T-helper 1 cell treated with Interleukin-12 subunit alpha and Interleukin-12 subunit beta and Interleukin-4 antibody, amounts not matched to agents 30 ng/mL and 1 ng/mL, for 36 hours (primary cell): ENCODE measurements around the gene MNAT1. TPM values are rescaled to one million over a fixed set of nuclear protein-coding genes. Genes with fewer than 3 reads are reported as not detected.
"Not testable (repeated sequence)": the region's sequence is repeated elsewhere in the genome, so short reads cannot be mapped to it uniquely, and the experiment has no call there.

Experiments used
- intact Hi-C: fragments of 100-400 bp; cut with micrococcal nuclease; formaldehyde crosslinking; loops from one replicate; pipeline ENCODE4 v1.15.1; 2024
- total RNA-seq: library from RNA; stranded (reverse); gene quantifications from 2 replicates; pipeline ENCODE4 v1.2.3, GENCODE V29; 2022

Gene MNAT1
- total RNA-seq, 1 donor from 2014 or later: 41.7 TPM

DNA sequence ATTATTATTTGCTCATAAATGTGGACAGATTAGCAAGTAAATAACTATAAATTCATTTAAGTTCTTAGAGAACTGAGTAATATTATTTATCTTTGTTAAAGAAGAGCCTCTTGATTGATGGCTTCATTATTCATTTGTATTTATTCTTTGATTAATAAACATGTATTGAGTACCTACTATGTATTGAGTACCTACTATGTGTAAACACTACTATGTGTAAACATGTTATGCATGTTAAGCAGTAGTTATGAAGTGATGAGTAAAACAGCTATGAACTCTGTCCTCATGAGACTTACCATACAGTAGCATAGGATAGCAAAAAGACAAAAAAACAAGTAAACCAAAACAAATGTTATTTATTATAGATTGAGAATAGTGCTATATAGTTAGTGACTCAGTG lies 61.9 kb downstream of the MNAT1 start:
- intact Hi-C loops: no loop called here

DNA sequence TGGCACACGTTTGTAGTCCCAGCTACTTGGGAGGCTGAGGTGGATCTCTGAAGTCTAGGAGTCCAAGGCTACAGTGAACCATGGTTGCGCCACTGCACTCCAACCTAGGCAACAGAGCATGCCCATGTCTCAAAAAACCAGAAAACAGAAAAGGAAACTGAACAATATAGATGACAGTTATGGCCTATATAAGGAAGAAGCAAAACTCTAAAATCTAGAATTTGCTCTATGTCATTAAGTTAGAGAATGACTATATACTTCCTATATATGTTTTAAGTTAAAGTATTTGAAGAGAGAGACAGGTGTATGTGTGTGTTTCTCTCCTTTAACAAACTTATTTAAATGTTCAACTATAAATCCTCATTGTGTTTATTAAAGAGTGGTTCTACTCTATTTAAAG lies 65.8 kb downstream of the MNAT1 start:
- intact Hi-C loops: no loop called here

DNA sequence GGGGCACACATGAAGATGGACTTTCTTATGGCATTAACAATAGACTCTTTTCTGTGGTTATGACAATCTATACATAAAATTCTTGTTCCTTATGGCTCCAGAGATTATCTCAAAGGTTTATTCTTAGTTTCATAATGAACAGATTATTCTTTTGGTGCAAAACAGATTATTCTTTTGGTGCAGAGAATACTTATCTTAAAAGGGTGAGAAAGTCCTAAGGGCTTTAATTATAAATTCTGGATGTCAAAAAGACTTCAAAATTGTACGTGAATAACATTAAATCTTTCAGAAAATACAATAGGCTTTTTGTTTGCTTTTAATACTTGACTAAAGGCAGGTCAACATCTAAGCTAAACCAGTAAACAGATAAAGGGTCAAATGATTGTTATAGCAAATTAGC lies 69.3 kb downstream of the MNAT1 start:
- intact Hi-C loops: no loop called here

DNA sequence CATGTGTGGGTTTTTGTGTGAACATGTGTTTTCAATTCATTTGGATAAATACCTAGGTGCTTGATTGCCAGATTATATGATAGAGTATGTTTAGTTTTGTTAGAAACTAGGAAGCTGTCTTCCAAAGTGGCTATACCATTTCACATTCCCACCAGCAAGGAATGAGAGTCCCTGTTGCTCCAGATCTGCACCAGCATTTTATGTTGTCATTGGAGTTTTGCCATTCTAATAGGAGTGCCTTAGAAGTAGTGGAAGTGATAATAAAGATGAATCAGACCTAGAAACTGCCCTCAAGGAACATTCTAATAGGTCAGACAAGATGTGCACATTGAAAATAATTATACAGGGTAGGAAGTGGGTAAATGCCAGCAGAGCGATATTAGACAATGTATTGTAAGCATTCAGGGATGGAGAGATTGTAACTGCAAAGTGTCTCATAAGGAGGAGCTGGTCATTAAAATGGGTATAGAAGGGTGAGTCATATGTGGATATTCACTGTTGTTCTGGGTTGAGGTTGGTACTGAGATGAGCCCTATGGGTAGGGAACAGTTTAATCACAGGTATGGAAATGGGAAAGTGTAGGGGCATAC lies 71.4 kb downstream of the MNAT1 start:
- intact Hi-C loops: no loop called here

DNA sequence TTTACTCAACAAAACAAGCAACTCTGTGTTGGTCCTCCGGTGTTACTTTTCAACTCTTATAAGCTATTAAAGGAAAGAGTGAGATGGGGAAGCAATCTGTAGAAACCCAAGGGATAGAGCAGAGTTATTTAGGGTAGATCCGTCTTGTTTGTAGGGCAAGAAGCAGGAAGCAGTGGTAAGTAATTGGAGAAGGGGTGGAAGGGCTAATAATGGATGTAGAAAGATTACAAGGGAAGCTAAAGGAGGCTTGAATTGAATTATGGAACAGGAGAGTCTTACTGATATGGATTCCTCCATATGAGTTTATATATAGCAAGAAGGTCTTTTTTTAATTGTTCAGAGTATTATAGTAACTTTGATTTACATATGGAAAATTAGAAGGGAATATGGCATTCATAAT lies 72.7 kb downstream of the MNAT1 start:
- intact Hi-C loops: no loop called here

DNA sequence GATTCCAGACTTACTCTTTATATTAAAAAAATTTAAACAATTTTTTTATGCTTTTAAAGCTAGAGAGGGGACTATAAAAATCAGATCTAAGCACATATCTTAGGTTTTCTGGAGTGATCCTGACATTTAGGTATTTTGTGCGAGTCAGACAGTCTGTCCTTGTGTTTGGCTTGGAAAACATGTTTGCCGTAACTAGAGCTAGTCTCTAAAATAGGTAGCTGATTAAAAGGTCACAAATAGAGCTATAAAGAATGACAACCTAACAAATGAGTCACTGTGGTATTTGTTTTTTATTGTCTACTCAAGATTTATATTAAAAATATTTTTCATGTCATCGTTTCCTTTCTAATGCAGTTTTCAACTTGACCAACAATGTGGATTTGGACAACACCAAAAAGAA lies 73.4 kb downstream of the MNAT1 start:
- intact Hi-C loops: no loop called here

DNA sequence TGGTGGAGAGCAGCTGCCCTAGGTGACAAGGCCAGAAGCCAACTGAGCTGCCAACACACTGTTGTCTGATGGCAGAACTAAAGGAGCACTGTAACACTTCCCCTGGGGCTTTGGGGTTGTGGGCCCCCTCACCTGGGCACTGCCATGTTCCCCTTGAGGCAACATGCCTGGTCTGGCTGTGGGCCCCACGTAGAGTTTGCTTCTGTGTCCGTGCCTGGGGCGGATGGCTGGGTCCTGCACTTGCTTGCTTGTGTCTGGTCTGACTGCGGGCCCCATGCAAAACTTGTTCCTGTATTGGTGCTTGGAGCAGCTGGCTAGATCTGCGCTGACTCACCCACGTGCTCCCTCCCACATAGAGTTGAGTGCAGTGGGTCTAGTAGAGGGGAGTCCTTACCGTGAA lies 78.4 kb downstream of the MNAT1 start:
- intact Hi-C loops: no loop called here

DNA sequence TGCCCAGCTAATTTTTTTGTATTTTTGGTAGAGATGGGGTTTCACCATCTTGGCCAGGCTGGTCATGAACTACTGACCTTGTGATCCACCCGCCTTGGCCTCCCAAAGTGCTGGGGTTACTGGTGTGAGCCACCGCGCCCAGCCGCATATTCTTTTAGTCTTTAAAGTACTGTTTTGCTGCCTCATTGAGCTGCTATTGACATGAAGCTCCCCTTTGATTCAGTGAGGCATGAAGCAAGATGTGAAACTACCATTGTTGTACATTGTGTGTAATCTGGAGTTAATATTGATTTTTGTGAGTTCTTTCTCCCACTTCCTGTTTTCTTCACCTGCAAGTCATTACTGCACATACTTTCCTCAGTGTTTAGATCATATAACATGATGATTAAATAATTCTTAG lies 80.8 kb downstream of the MNAT1 start:
- intact Hi-C loops: no loop called here

DNA sequence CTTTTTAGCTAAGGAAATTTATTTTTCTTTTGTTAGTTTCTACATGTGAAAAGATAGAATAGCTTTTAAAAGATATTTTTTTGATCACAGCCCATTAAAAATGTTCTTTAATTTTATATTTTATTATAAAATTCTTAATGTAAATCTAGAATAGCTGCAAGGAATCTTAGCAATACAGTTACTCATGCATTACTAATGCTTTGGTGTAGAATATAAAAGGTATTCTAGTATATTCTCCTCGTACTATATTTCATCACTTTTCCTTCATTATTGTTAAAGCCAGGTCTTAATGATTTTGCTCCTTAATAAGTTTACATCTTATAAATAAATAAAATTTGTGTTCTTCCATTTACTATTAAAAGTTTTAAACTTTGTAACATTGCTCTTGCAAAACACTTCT lies 82.6 kb downstream of the MNAT1 start:
- intact Hi-C loops: no loop called here

DNA sequence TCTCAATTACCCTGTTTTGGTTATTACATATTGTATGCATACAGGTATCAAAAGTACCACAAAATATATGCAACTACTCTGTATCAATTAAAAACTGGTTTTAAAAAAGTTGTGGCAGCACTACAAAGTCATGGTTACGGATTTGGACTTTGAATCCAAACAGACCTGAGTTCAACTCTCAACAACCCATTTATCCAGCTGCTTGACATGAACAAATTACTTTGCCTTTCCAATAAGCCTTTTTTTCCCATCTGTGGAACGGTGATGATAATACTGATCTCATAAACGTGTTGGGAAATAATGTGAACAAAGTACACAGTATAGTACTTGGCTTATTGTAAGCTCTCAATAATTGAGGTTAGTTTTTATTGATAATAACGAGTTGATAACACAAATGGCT lies 85.0 kb downstream of the MNAT1 start:
- intact Hi-C loops: no loop called here

DNA sequence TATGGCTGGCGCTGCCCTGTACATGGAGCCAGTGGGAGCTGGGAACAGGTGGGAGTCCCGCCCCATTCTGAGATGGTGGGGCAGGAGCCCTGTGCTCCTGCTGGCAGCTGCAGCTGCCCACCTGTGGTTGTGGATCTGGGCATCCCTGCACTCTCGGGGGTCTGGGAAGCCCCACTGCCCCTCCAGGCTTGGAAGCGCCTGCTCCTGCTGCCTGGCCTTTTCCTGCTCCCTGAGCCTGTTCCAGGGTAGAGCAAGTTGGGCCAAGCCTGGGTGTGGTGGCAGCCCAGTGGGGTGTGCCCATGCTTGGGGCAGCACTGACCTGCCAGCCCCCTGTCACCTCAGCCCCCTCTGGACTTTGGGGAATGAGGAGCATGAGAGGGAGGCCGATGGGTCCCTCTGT lies 104.0 kb downstream of the MNAT1 start:
- intact Hi-C loops: no loop called here

DNA sequence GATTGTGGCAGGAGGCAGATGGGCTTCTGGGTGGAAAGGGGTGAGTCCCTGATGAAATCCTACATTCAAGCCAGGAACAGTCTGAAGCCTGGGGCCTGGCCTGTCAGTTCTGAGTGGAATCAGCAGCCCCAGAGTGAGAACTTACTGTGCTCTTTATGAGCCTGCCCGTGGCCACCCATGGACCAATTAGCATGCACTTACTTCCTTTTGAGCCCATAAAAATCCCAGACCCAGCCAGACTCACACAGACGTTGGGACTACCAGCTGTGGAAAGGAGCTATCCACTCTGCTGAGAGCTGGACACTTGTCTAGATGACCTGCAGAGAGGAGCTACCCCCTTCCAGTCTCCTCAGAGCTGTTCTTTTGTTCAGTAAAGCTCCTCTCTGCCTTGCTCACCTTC lies 104.5 kb downstream of the MNAT1 start:
- intact Hi-C loops: no loop called here

DNA sequence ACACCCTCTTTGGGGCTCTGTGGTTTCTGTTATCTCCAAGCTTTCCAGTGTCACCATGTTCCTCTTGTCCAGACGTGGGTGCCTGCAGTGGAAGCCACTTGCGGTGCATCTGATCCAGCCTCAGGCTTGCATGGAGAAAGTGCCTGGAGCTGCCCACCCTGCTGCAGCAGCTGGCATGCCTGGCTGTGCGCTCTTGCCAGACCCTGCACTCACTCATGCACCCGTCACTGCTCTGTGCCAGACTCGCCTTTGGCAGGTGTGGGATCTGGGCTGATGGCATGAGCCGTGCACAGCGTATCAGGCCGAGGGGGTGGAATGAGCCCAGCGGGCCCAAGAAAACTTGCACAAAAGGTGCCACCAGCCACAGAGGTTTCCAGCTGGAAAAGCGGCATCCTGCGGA lies 105.1 kb downstream of the MNAT1 start:
- intact Hi-C loops: no loop called here

DNA sequence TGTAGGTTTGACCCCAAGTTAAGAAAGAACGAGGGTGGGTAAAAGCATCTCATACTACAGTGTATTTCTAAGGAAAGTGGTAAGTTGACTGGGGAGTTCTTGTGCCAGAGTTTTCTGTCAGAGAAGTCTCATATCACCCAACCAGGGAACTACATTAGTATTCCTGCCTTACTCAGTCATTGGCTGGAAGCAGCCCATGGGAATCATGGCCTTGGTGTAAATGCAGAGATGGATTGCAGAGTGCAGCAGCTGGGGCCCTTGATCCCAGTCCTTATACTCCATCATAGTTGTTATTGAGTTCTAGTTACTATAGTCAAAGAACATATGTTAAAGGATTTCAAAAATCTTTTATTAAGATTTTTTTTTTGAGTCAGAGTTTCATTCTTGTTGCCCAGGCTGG lies 105.8 kb downstream of the MNAT1 start:
- intact Hi-C loops: no loop called here

DNA sequence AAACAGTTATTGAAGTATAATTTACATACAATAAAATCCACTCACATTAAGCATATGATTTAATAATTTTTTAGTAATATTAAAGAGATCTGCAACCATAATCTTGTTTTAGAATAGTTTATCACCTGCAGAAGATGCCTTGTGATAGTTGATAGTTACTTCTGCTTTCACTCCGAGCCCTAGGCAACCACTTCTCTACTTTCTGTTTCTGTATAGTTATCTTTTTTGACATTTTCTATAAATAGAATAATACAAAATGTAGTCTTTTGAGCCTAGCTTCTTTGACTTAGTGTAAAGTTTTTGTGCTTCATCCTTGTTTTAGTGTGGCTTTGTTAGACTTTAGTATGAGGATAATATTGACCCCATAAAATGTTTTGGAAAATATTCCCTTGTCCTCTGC lies 111.0 kb downstream of the MNAT1 start:
- intact Hi-C loops: no loop called here

DNA sequence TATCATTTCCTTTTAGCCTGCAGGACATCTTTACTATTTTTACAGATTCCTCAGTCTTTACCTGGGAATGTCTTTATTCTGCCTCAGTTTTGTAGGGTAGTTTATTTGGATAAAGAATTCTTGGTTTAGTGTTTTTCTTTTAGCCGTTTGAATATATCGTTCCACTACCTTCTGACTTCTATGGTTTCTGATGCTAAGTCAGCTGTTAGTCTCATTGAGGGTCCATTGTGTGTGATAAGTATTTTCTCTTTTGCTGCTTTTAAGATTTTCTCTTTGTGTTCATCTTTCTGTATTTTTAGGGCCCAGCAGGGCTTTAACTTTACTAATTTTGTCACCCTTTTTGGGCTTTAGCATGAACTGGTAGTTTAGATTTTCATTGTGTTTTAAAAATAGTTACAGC lies 113.5 kb downstream of the MNAT1 start:
- intact Hi-C loops: no loop called here

DNA sequence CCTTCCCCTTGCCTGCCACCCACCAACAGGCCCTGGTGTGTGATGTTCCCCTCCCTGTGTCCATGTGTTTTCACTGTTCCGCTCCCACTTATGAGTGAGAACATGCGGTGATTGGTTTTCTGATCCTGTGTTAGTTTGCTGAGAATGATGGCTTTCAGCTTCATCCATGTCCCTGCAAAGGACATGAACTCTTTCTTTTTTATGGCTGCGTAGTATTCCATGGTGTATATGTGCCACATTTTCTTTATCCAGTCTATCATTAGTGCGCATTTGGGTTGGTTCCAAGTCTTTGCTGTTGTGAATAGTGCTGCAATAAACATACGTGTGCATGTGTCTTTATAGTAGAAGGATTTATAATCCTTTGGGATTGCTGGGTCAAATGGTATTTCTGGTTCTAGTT lies 117.1 kb downstream of the MNAT1 start:
- intact Hi-C loops: not testable (repeated sequence)

DNA sequence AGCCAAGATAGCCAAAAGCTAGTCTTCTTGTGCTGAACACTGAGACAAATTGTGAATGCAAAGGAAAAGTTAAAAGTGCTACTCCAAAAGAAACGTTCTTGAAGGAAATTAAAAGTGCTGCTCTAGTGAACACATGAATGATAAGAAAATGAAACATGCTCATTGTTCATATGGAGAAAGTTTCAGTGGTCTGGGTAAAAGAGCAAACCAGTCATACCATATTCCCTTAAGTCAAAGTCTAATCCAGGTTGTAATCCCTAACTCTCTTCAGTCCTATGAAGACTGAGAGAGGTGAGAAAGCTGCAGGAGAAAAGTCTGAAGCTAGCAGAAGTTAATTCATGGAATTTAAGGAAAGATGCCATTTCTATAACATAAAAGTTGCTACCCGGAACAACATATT lies 121.5 kb downstream of the MNAT1 start:
- intact Hi-C loops: no loop called here

DNA sequence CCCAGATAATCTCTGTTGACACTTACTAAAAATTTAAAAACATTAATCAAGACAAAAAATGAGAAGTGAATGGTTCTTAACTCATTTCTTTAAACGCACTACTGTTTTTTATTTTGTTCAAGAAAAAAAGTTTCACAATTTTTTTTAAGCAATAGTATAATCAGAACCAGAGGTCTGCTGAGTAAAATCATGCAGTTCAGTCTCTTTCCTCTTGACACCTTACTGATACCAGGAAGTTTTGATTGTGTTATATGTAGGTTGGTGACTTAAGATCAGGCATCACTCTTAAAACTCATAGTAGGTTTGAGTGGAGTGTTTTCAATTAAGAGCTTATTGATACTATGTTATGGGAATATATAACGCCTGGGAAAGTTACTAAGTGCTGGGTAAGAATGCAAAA lies 125.0 kb downstream of the MNAT1 start:
- intact Hi-C loops: no loop called here

DNA sequence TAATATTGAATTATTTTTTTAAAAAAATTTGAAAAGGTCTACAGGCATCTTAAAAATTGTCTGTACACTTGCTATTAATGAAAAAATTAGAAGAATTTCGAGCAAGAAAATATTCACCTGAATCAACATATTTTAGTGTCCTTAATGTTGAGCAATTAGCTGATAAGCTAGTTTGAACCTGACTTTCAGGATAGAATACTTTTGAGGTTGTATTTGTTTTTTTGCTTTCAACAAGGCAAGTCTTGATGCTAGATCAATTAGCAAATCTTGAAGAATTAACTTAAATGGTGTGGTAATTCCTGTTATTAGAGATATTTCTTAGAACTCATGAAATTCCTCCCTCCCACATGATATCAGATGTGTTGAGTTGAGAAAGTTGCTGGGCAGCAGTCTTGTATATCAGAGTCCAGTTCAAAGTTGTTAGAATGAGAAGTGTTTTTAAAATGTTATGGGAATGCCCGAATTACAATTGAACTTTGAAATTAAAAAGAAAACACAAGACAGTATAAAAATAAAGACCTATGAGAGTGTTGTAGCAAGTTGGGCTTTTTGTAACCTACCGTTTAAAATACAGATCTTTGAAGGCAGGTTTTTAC lies 127.1 kb downstream of the MNAT1 start:
- intact Hi-C loops: no loop called here

DNA sequence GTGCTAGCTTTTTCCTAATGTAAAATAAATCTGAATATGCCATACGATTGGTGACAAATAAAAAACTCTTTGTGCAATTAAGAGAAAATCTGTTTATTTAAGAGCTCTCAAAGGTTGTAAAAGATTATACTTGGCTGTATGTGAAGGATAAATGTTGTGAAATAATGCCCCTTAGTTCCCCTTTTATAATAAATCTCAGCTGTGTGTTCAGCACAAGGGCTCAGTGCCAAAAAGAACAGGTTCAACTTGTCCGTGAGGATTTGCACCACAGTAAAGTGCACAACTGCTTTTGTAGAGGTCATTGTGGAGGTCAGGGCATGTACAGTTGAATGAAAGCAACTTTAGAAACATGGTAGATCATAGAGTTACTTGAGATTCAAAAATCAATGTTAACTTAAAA lies 127.7 kb downstream of the MNAT1 start:
- intact Hi-C loops: no loop called here

DNA sequence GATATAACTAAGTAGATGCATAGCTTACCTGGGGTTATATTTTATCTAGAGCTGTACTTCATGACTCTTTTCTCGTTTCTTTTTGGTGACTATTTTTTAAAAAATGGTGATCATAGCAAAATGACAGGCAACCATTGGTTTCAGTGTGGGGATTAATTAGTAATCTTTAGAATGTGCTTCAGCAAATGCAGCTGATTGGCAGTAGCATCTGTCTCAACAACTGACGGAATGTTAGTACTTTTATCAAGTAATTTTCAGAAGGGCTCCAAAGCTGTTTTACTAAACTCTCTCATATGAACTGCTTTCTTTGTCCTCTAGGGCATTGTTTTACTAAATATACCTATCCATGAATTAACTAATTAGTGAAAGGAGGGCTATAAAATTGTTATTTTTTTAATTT lies 128.7 kb downstream of the MNAT1 start:
- intact Hi-C loops: no loop called here

DNA sequence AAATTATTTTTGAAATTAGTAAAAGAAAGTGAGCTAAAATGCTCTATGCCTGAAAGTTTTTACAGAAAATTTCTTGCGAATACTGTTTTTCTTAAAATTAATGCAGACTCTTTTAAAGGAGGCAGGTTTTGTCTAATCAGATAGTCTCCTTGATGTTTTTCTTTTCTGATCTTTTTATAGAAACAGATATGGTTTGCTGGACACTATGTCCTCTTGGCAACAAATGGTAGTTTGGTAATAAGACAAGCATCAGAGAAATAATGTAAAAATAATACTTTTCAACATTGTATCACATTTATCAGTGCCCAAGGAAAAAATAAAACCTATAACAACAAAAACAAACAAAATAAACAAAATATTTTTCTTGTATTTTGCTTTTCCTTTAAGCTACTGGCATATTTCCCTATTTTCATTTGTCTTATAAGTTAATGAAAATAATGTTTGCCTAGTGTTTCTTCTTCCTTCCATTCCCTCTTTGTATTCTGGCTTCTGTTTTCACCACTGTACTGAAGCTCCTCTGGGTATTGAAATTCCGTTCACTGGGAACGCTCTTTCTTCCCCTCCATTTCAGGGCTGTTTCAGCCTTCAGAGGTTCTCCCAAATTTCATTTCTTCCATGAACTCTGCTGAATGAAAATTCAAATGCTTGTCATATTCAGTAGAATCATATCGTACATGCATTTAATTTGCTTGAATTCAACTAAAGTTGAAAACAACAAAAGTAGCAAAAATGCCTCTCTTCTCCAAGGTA lies 131.0 kb downstream of the MNAT1 start:
- intact Hi-C loops: no loop called here
